HG02938 (cell line): ENCODE data around the gene DDX31.

ENCODE experiments used
- ATAC-seq: cut with Tn5 transposase; IDR thresholded peaks from one replicate; pipeline ENCODE4 v1.9.1; 2021; ENCODE audit warnings: mild to moderate bottlenecking, moderate library complexity; ENCODE audit not compliant: unreplicated experiment

Gene DDX31

GRCh38 chr9:132637801-132638200, 32.0 kb downstream of the DDX31 start:
- ATAC-seq: no peak

DNA sequence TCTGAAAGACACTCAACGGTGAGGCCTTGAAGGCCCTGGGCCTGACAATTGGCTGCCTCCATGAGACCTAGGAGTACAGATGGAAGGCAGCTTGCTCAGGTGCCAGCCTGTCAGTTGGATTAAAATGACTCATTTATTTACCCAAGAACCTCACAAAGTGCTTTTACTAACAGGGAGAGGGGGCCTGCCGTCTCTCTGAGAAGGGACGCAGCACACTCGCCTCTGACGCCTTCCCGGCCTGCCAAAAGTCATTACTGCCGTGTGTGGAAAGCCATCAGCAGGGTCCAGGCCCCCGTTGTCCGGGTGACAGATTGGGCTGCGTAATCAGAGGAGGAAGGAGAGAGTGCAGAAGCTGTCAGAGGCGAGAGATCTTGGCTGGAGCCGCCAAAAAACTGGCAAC, 32.4 kb downstream of the DDX31 start:
- ATAC-seq: no peak

DNA sequence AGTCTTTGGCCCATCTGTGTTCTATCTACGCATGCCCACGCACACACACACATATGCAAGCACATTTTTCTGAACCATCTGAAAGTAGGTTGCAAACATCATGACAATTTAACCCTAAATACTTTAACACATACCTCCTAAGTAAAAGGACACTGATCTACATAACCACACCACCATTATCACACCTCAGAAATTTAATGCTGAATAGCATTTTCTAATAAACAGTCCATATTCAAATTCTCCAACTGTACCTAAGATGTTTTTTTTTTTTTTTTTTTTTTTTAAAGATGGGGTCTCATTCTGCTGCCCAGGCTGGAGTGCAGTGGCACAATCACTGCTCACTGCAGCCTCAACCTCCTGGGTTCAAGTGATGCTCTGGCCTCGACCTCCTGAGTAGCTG, 35.5 kb downstream of the DDX31 start:
- no peak for ATAC-seq

DNA sequence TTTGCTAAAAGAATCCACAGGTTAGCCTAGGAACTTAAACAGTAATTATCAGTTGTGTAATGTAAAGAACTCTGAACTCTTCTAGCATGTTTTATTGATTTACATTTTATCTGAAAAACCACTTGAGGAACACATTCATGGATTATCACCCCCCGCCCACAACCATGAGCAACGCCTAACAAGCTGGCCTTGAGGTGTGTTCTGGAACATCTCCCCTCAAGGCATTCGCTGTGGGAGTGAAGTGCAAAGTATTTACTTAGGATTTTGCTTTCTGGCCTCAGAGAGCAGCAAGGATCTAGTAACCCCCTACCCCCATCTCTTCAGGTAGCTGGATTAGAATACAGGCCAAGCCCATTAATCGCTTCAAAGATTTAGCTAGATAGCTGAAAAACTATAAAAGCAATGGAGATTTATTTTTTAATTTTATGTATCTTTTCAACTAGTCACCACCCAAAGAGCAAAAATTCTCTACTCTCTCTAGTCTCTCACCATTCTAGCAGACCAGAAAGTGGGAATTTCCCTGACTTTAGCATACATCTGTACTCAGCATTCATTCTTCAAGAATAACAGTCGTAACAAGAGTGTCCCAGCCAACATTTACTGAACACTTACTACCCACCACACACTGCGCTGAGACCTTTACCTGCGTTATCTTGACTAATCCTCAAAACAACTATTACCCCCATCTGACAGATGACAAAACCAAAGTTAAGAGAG, 37.2 kb downstream of the DDX31 start:
- no peak for ATAC-seq

- ATAC-seq: no peak
These were observed 38.1 kb downstream of the DDX31 start for GRCh38 chr9:132631685-132632084.

- no peak for ATAC-seq
These were observed 38.5 kb downstream of the DDX31 start for GRCh38 chr9:132631280-132631679.

DNA sequence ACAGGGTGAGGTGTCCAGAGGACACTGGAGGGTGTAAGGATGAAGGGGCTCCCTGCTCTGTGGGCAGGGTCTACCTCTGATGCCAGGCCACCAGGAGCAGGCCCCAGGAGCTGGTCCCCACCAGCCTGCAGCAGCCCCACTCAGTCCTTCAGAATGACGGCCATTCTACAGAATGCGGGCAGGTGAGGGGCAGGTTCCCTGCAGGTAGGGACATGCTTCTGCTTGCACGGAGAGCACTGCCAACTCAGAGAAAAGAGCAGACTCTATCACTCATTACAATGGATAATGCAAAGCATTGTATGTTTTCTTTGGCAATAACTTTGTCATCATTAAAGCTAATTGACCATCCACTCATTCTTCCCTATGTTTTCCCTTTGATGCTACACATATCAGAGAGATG, 39.0 kb downstream of the DDX31 start:
- ATAC-seq: no peak

DNA sequence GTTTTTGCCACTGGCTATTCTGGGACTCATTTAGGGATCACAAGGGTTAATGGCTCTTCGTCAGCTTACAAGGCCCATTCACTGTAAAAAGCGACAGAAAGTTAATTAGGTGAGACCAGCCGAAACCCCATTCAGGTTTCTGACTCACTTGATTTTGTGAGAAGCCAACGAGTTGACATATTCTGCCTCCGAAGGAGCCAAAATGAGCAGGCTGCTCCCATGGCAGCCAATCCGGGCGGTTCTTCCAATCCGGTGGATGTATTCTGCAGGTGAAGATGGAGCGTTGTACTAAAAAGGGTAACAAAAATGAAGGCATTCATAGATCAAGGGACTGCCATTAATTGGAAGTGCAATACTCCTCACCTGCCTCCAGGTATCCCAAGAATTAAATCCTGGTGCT, 39.7 kb downstream of the DDX31 start:
- ATAC-seq: no peak

DNA sequence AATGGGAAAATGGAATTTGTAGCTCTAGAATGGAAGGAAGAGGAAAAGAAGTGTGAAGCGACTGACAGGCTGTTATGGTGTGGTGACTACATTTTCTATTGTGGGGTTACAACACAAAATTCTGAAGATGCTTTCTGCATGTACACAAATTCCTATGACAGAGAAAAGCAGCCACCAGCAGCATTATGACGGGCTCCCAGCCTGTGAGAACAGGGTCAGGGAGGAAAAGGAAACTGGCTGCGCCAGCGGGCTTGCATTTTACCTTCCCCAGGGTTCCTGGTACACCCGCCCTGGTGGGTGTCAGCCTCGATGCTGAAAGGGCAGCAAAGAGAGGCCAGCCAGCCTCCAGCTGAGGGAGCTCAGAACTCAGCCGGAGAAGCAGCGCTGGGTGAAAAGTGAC, 41.0 kb downstream of the DDX31 start:
- ATAC-seq: no peak

DNA sequence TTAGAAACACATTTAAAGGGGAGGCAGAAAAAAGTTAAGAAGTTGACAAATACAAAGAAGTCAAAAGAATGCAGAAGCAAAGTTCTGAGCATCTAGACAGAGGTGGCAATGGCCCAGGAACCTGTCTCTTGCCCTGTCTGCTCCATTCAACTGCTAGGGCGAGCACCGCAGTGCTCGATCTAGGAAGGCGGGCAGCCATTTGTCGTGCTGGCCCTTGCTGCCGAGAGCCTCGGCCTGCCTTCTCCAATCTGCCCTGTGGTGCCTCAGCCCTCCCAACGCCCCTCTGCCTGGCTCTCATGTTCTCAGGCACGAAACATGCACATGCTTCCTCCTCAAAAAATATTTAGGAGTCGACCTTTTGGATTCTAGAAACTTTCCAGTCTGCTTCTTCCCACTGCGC, 42.2 kb downstream of the DDX31 start:
- no peak for ATAC-seq

- no peak for ATAC-seq
These were observed 42.7 kb downstream of the DDX31 start for GRCh38 chr9:132627106-132627505.

- no peak for ATAC-seq
These were observed 43.5 kb downstream of the DDX31 start for GRCh38 chr9:132626285-132626684.

GRCh38 chr9:132622159-132622558, 47.6 kb downstream of the DDX31 start:
- ATAC-seq: no peak

DNA sequence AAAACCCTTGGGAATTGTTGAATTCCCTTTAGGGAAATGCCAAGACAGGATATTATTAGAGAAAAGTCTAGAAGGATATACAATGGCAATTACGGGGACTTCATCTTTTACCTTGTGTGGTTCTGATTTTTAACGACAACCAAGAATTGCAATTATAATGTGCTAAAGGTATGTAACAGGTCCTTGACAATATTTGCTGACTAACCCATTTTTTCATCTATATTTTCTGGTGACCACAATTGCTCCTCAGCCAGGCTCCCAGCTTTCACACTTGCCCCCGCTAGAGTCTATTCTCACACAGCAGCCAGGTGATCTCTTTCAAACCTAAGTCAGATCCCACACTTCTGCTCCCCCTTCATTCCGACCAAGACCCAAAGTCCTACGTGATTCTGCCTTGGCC, 53.1 kb downstream of the DDX31 start:
- no peak for ATAC-seq

DNA sequence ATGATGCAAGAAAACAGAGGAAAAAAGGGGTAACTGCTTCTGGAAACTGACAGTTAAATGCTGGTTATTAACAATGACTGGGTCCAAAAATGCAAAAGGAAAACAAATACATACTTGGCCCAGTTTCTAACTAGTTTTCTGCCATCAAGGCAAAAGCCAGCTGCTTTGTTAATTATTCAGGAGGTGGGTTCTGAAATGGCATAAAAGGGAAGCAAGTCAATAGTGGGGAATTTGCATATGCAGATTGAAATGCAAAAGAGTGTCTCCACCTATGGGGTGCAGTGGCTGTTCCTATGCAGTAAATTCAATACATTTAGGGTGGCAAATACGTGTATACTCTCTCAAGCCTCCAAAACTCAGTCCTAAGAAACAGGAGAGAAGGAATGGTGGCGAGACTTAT, 54.0 kb downstream of the DDX31 start:
- no peak for ATAC-seq

- ATAC-seq: no peak
These were observed 55.5 kb downstream of the DDX31 start for GRCh38 chr9:132614324-132614723.

GRCh38 chr9:132610661-132611060, 59.1 kb downstream of the DDX31 start:
- no peak for ATAC-seq

DNA sequence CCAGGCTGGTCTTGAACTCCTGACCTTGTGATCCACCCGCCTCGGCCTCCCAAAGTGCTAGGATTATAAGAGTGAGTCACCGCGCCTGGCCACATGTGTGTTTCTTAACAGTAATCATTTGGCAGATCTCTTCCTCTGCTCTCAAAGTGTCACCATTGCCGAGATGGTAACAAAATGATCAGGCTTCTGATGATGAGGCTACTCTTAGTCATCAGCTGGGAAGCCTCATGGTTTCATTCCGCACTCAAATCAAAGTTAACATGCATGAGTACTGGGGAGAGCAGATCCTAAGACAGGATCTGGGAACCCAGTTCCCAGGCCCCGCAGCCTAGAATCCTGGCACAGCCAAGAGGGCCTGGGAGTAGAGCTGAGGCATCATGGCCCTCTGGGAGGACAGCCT, 60.0 kb downstream of the DDX31 start:
- no peak for ATAC-seq

DNA sequence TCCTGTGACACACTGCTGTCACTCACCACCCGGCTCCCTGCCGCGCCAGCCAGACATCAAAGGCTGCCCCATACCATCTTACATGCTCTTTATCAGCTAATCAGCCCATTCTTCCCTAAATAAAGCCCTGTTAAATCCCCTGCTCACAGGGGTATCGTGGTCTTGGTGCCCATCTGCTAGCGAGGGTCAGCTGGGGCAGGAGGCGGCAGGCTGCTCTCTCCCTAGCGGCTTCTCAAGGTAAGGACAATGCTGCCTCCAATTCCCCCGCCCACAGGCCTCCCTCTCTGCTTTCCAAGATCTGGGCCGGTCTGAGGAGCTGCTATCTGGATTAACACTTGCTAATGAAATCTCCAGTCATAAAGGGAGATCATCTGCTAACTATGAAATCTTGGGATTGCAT, 60.6 kb downstream of the DDX31 start:
- no peak for ATAC-seq

DNA sequence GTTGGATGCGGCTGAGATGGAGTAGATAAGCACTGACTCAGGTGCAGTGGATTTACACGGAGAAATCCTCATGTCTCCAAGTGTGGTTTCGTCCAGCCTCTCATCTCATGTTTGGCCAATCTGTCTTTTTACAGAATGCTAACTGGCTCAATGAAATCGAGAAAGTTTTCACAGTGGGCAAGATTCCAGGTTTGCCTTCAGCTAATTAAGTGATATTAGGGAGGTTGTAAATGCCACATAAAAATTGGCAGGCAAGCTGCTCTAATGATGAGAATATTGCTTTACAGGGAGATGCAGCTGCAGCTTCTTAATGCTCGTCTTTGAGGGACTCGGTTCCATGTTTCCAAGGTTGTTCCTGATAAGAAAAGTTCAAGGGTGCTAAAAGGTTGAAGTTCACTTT, 63.7 kb downstream of the DDX31 start:
- ATAC-seq: no peak

GRCh38 chr9:132605387-132605786, 64.4 kb downstream of the DDX31 start:
- ATAC-seq: no peak

DNA sequence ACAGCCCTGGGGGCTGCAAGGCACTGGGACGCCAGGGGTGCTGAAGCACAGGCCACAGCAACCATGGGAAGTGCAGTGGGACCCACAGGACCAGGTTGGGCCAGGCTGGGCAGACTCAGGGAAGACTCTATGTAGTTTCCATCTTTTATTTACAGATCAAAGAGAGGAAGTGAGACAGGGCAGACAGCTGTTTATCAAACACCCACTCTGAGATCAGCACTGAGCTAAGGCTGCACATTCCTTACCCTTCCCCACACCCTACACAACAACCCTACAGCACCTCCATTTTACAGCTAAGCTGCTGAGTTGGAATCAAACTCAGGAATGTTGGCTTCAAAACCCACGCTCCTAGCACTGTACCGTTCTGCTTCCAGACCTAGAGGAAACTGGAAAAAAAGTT, 67.6 kb downstream of the DDX31 start:
- ATAC-seq: no peak

DNA sequence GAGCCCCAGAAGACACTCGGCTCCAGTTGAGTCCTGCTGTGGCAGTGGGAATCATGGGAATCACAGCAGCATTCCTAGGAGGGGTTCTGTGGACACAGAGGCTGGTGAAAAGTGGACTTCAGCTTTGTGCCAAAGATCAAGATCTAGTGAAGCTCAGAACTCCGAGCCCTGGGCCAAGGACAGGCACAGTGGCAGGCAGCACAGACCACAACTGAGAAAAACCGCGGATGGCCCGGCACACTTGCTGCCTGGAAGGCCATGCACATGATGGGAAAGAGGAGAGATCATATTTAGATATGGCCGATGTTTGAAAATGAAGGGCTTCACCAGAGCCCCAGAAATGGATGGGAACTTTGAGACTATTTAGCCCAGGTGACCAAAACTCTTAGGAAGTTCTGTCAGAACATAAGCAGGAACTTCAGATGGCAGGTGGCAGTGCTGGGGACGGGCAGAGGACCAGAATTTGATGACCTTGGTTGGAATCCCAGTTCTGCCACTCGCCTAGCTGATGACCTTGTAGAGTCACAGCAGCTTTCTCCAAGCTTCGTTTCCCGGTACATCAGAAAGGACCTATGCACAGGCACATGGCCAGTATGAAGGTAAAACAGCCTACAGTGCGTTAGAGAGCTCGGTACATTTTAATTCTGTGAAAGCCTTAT, 69.3 kb downstream of the DDX31 start:
- no peak for ATAC-seq
